ENCODE data around the gene SART3.
"Not testable (repeated sequence)": the region's sequence is repeated elsewhere in the genome, so short reads cannot be mapped to it uniquely, and the experiment has no call there.

Gene SART3

DNA sequence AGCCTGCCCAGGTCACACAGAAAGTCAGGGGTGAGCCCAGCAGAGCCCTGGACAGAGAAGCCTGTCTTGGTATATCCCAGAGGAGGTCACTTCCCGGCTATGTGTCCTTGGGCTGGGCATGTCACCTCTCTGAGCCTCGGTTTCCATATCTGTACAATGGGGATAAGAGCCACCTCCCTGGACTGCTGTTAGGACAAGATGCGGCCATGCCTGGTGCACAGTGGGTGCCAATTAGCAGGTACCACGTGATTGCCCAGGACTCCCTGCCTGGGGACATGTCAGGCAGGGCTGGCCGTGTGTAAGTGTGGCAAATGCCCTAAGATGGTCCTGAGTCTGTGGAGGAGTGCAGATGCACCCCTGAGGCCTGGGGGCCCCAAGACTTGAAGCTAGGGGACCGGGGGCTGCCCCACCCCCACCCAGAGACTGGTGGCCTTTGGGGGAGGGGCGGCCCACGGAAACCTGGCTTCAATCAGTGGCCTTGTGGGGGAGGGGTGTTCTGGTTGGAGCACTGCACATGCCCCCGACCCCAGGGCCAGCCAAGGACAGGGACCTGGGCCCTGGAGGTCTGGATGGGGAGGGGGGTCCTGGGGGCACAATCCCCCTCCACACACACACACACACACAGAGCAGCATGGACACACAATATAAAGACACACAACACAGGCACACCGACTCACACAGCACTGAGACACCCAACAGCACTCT lies 36.0 kb upstream of the SART3 start:
- DNase-seq: no peak

DNA sequence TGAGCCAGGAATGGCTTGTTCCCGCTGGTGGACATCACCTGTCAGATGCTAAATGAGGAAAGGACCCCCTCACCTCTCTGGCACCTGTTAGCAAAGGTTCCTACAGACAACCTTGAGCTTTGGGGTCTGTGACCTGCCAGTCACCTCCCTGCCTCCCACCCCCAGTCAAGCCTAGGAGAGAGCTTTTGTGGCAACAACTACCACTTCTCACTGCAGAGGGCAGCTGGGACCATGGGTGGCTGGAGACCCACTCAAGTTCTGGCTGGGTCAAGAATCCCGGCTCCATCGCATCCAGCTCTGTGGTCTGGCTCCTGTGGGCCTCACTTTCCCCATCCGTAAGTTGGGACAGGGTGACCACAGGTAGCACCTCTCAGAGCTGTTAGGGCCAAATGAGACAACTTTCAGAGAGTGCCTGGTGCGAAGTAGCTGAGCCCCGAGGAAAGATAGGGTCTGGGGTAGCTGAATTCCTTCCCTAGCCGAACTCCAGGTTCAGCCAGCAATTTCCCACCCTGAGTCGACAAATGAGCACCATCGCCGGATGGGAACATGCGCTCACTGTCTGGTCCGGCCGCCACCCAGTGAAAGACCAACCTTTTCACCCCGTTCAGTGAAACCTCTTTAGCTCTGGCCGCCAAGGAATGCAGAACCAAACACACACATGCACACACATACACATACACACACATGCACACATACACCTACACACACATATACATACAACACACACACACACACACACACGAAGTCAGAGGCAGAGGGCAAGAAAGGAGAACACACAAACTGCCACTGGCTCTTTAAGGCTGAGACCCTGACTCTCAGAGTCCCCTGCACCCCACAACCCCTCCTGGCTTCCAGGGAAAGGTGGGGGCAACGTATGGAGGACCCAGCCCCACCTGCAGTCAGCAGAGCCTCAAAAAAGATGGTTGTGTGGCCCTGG lies 35.0 kb upstream of the SART3 start:
- no peak for DNase-seq

GRCh38 chr12:108594960-108595710 lies 34.2 kb upstream of the SART3 start:
- no peak for DNase-seq

GRCh38 chr12:108594323-108594903 lies 33.4 kb upstream of the SART3 start:
- no peak for DNase-seq

DNA sequence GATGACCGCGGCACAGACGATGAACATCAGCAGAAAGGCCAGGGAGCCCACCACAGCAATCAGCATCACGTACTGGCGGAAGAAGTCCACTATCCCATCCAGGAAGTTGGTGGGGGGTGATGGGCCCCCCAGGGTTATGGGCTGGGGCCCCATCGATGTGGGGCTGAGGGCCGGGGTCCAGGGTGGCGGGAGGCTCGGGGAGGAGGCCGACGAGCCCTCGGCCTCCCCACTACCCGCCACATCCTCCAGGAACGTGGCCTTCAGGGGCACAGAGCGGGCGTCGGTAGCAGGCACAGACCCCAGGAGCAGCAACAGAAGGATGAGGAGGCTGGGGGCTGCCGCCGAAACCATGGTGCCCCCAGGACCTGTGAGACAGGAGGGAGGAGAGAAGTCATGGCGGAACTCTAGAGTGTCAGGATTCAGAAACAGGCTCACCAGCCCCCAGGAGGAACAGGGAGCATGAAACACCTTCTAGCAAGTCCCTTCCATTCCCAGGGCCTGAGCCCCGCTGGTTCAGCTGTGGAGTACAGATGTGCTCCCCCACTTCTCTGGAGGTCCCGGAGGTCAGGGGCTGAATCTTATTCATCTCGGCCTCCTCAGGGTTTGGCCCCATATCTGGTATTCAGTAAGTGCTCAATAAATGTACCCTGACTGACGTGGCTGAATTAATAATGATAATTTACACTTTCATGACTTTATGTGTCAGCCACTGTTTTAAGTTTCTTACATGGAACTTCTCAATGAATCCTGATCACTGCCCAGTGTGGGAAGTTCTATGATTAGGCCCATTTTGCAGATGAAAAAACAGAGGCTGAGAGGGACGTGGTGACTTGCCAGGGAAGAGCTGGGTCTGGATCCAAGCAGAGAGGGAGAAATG lies 31.3 kb upstream of the SART3 start:
- DNase-seq: no peak

DNA sequence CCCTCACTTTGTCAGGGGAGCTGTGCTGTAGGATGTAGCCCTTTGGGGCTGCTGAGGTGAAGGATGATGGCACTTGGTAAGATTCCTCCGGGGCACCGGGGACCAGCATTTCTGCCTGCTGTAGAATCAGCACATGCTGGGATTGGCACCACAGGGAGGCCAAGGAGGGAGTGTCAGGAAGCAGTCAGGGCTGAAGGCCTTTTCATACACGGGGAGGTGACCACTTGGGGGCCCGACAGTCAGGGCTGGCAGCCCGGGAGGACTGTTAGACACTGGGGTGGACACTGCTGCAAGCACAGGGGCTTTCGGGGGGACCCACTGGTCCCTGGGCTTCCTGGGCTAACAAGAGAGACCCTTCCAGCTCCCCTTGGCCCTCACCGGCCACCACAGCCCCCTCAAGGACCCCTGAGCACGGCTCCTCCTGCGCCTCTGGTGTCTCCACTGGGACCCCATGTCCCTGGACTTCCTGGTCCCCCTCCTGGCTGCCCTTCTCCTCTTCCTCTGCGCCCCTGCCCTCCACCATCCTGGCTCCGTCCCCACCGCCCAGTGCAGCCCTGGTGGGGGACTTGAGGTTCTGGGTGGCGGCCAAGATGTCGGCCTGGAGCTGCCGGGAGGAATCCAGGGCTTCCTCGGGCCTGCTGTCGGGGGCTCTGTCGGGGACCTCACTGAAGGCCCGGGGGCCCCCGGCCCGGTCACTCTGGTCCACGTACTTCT lies 30.5 kb upstream of the SART3 start:
- DNase-seq: no peak

GRCh38 chr12:108590463-108590862 lies 29.5 kb upstream of the SART3 start:
- DNase-seq: not testable (repeated sequence)

DNA sequence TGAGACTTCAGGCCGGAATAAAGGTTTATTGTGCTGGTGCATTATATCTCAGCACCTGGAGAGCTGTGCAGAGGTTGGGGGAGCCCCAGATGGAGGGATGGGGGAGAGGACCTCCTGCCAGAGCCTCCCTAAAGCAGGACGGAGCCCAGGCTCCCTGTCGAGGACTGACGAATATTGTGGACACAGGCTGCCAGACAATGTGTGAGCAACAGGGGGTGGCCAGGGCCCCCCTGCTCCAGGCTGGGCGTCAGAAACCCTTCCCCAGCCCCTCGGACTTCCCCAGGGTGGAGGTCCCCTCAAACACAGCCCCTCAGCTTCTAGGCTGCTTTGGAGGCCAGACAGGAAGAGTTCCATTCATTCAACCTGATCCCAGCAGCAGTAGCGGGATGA lies 28.9 kb upstream of the SART3 start:
- DNase-seq: no peak

- no peak for DNase-seq
Observed at GRCh38 chr12:108589028-108589839, 28.3 kb upstream of the SART3 start.

GRCh38 chr12:108587826-108588225 lies 26.9 kb upstream of the SART3 start:
- no peak for DNase-seq

GRCh38 chr12:108586306-108586705 lies 25.3 kb upstream of the SART3 start:
- no peak for DNase-seq

- DNase-seq: no peak
Observed at GRCh38 chr12:108585864-108586263, 24.9 kb upstream of the SART3 start.

DNA sequence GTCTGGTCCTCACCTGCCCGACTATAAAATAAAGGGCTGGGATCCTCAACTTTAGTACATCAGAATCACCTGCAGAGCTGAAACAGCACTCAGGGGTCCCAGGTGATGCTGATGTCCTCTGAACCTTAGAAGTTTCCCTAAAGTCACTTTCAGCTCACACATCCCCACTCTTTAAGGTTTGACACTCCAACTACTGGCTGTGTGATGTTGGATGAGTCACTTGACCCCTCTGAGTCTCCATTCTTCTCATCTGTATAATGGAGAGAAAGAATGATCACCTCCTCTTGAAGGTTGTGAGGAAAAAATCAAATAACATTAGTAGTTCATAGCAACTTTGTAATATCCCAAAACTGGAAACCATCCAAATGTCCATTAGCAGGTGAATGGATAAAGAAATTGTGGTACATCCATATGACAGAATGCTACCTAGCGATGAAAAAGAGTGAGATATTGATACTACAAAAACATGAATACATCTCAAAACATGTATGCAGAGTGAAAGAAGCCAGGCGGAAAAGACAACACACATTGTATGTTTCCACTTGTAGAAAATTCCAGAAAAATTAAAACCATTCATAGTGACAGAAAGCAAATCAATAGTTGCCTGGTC lies 23.6 kb upstream of the SART3 start:
- no peak for DNase-seq

GRCh38 chr12:108583991-108584390 lies 23.0 kb upstream of the SART3 start:
- no peak for DNase-seq

DNA sequence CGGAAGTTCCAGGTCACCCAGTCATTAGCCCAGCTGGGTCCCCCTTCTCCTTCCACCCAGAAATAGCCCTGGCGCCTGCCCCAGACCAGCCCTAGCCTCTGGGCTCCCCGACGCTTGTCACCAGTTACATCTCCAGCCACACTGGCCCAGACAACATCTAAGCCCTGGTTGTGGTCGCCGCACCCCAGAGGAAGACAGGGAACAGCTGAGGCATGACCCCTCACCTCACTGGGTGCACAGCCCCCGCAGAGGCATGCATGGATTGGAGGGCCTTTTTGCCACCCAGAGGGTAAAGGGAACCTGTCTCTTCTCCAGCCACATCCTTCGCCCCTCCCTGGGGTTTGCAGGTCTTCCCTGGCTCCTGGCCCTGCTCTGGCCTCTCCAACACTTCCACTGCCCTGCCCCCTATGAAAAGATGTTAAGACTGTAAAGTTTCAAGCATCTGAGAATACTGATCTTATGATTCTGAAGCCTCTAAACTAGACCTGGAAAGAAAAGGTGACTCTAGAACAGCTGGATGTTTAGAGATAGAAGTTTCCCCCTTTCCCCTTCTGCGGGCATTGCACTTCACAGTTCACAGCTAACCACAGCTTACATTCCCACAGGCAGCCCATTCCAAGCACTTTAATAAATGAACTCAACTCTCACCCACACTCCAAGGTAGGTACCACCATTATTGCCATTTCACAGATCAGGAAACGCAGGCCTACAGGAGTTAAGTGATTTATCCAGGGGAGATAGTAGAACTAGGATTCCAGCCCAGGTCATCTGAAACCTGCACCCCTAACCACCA lies 22.2 kb upstream of the SART3 start:
- no peak for DNase-seq

DNA sequence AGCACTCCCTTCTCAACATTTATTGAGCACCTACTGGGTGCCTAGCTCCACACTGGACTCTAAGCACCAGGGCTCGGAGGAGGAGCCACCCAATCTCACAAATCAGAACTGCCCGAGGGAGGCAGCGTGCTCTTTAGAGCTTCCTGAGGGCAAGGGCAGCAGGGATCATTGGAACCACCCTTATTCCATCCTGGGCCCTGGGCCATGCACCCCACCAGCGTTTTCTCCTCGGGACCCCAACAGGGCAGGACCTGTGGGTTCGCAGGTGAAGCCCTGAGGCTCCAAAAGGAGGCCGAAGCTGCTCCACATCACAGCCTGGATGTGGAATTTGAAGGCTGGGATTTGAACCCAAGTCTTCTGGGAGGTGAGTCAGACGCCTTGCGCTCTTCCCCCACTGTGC lies 21.5 kb upstream of the SART3 start:
- no peak for DNase-seq

DNA sequence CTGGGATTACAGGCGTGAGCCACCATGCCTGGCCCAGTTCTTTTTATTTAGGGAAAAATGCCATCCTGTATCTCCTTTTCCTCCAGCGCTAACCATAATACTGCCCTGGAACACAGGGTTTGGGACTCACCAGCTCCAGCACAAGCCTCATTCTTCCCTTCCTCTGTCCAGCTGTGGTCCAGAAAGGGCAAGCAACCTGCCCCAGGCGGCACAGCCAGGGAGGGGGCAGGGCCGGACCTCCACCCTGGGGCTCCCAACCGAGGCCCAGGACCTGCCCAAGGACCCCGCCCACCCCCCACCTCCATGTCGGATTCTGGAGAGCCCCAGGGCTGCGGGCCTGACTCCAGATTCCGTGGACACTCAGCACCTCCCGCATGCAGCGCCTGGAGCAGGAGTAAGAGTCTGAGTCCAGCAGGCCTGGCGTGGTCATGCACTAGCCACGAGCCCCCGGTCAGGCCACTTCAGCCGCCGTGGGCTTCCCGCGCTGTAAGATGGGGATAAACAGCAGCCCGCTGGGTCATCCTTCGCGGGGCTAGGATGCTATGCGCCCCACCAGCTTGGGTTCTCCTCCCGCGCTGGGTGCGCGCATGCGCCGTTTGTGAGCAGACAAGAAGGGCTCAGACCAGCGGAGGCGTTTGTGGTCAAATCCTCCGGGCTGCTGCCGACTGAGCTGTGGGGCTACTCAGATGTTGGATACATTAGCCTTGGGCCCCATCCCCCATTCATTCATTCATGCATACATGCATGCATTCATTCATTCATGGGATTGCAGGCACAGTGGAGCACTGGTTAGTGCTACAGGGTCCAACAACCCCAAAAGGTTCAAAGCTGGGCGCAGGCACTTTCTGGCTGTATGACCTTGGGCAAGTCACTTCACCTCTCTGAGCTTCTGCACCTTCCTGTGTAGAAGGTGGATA lies 20.6 kb upstream of the SART3 start:
- no peak for DNase-seq

GRCh38 chr12:108580531-108580930 lies 19.6 kb upstream of the SART3 start:
- no peak for DNase-seq
